BLaER1 treated with 17β-estradiol and CSF1 and Interleukin-3, amounts not matched to agents 10 nM and 100 nM (cell line): ENCODE data around the gene WHRN.

Source experiments
- H3K27ac ChIP-seq, 11 experiments: shearing (Covaris generic); formaldehyde crosslinking; 2 replicates each; pipeline ENCODE4 v1.8.1; 2022
- H3K27me3 ChIP-seq, 11 experiments: shearing (Covaris generic); formaldehyde crosslinking; 2 replicates each; pipeline ENCODE4 v1.8.1; 2022
- H3K36me3 ChIP-seq, 11 experiments: shearing (Covaris generic); formaldehyde crosslinking; 2 replicates each; pipeline ENCODE4 v1.8.1; 2022
- H3K4me1 ChIP-seq, 10 experiments: shearing (Covaris generic); formaldehyde crosslinking; 2 replicates each; pipeline ENCODE4 v1.8.1; 2022
- H3K4me2 ChIP-seq, 11 experiments: shearing (Covaris generic); formaldehyde crosslinking; 2 replicates each; pipeline ENCODE4 v1.8.1; 2022
- H3K4me3 ChIP-seq, 10 experiments: shearing (Covaris generic); formaldehyde crosslinking; 2 replicates each; pipeline ENCODE4 v1.8.1; 2022
- H3K9ac ChIP-seq, 11 experiments: shearing (Covaris generic); formaldehyde crosslinking; 2 replicates each; pipeline ENCODE4 v1.8.1; 2022
- H3K9me3 ChIP-seq, 11 experiments: shearing (Covaris generic); formaldehyde crosslinking; replicated peaks in 1 of 11; 2 replicates each; pipeline ENCODE4 v1.8.1; 2022
- H4K20me1 ChIP-seq, 11 experiments: shearing (Covaris generic); formaldehyde crosslinking; 2 replicates each; pipeline ENCODE4 v1.8.1; 2022
- Cebpa-rat ChIP-seq, 11 experiments: shearing (Covaris generic); IDR thresholded peaks; 2 replicates each; pipeline ENCODE4 v1.8.1; 2022

The WHRN gene

GRCh38 chr9:114518120-114518519 lies 12.8 kb upstream of the WHRN start:
- Histone ChIP-seq H3K27ac (peak overlapping the region in 1 of 11 experiments; percentile 8; a peak in 2 of 22 replicates), H3K9me3 (no peaks in the 10 kb centered on the region), H3K4me3 (no peak overlapping the region), H3K27me3 (no peaks in the 10 kb centered on the region), H3K4me2 (peak overlapping the region in 2 of 11 experiments; percentile 14 to 18; a peak in 2 of 22 replicates), H3K4me1 (peaks cover 15 to 25% (median 20%) of the 10 kb centered on the region in 10 experiments), H3K36me3 (no peaks in the 10 kb centered on the region), H3K9ac (no peak overlapping the region), H4K20me1 (no peaks in the 10 kb centered on the region)
- TF ChIP-seq Cebpa-rat (IDR thresholded peaks at IDR 0.05), result no peak

DNA sequence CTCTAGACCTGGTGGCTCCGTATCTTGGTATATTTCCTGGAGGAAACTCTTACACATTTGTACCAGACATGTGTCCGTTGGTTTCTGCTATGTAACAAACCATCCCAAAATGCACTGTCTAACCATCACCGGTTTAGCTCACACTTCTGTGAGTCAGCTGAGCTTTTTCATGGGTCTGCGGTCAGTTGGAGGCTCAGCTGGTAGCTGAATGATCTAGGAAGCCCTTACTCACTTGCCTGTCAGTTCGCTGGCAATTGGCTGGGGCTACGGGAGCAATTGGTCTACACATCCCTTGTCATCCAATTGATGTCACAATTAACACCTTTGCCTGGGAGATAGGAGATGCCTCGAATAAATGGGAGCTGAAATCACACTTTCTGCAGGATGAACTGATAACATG lies 11.6 kb upstream of the WHRN start:
- Histone ChIP-seq H3K9ac (no peak overlapping the region), H3K27me3 (no peaks in the 10 kb centered on the region), H3K4me3 (no peak overlapping the region), H3K4me1 (peaks cover 22 to 29% (median 27%) of the 10 kb centered on the region in 10 experiments), H4K20me1 (no peaks in the 10 kb centered on the region), H3K27ac (no peak overlapping the region), H3K9me3 (no peaks in the 10 kb centered on the region), H3K36me3 (no peaks in the 10 kb centered on the region), H3K4me2 (no peak overlapping the region)
- no peak for TF ChIP-seq Cebpa-rat (IDR thresholded peaks at IDR 0.05)

GRCh38 chr9:114515528-114515927 lies 10.3 kb upstream of the WHRN start:
- H3K36me3 ChIP-seq, result no peaks in the 10 kb centered on the region
- H4K20me1 ChIP-seq, result no peaks in the 10 kb centered on the region
- H3K9me3 ChIP-seq, result no peaks in the 10 kb centered on the region
- H3K27me3 ChIP-seq, result no peaks in the 10 kb centered on the region
- H3K4me1 ChIP-seq, result peaks cover 22 to 29% (median 27%) of the 10 kb centered on the region in 10 experiments
- H3K4me3 ChIP-seq, result no peak overlapping the region
- H3K4me2 ChIP-seq, result no peak overlapping the region
- no peak overlapping the region for H3K27ac ChIP-seq
- H3K9ac ChIP-seq, result no peak overlapping the region
- TF ChIP-seq Cebpa-rat (IDR thresholded peaks at IDR 0.05), result no peak

DNA sequence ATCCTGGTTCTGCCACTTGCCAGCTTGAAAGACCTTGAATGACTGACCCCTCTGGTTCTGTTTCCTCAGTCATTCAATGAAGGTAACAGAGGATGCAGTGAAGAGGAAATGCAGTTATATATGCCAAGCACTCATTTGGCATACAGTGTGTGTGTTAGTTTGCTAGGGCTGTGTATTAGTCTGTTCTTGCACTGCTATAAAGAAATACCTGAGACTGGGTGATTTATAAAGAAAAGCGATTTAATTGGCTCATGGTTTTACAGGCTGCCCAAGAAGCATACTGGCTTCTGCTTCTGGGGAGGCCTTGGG lies 8.6 kb upstream of the WHRN start:
- H3K4me1 ChIP-seq, result peaks cover 22 to 29% (median 27%) of the 10 kb centered on the region in 10 experiments
- no peak overlapping the region for H3K4me3 ChIP-seq
- H3K36me3 ChIP-seq, result no peaks in the 10 kb centered on the region
- no peak for TF ChIP-seq Cebpa-rat (IDR thresholded peaks at IDR 0.05)
- no peaks in the 10 kb centered on the region for H3K9me3 ChIP-seq
- no peaks in the 10 kb centered on the region for H4K20me1 ChIP-seq
- no peaks in the 10 kb centered on the region for H3K27me3 ChIP-seq
- 0 out of 22 replicates have a peak overlapping the region, but pooled peaks of 6 of the 11 experiments have one; percentile 1 to 18 (median 12) for H3K27ac ChIP-seq
- peak overlapping the region; percentile 48 to 81 (median 77) for H3K4me2 ChIP-seq
- H3K9ac ChIP-seq, result peak overlapping the region in 3 of 11 experiments; percentile 0 to 7 (median 1); a peak in 3 of 22 replicates

DNA sequence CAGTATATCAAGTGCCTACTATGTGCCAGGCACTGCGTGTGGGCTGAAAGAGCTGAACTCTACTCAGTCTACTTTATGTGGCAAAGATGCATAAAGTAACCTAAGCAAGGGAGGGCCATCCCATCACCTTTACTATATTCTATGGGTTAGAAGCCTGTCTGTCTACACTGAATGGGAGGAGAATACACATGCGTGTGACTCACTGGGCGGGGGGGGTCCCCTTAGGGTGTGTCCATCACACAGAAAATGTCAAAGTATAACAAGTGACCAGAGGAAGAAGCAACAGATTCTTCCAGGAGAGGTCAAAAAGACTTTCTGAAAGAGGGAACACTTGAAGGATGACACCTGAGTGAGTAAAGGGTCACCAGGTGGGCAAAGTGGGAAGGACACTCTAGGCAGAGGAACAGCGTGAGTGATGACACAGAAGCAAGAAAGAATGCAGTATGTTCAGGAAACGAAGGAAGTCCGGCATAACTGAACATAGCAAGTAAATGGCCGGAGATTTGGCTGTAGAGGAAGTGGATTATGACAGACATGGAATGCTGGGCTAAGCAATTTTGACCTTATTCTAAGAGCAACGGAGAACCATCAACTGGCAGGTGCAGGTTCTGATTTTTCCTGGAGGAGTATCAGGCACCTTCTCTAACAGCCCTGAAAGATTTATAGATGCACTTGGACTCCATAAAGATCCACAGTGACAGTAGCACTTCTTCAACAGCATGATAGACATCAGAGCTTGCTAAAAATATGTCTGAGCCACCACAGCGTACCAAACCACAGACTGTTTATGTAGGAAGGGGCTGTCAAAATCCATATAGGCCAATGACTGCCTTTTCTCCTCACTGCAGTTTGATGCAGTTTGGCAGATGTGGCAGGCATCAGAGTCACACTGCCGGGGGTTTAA lies 8.0 kb upstream of the WHRN start:
- no peak for TF ChIP-seq Cebpa-rat (IDR thresholded peaks at IDR 0.05)
- H3K9me3 ChIP-seq, result no peaks in the 10 kb centered on the region
- H3K4me2 ChIP-seq, result peak overlapping the region; percentile 48 to 81 (median 77)
- no peaks in the 10 kb centered on the region for H3K27me3 ChIP-seq
- H3K36me3 ChIP-seq, result no peaks in the 10 kb centered on the region
- peaks cover 22 to 28% (median 24%) of the 10 kb centered on the region in 10 experiments for H3K4me1 ChIP-seq
- peak overlapping the region in 3 of 11 experiments; percentile 0 to 7 (median 1); a peak in 3 of 22 replicates for H3K9ac ChIP-seq
- H3K4me3 ChIP-seq, result no peak overlapping the region
- no peaks in the 10 kb centered on the region for H4K20me1 ChIP-seq
- H3K27ac ChIP-seq, result peak overlapping the region in 6 of 11 experiments; percentile 3 to 18 (median 9); a peak in 5 of 22 replicates

GRCh38 chr9:114511978-114512874 lies 7.0 kb upstream of the WHRN start:
- H3K27ac ChIP-seq, result no peak overlapping the region
- no peaks in the 10 kb centered on the region for H3K36me3 ChIP-seq
- no peak overlapping the region for H3K9ac ChIP-seq
- TF ChIP-seq Cebpa-rat (IDR thresholded peaks at IDR 0.05), result no peak
- no peaks in the 10 kb centered on the region for H3K9me3 ChIP-seq
- H3K27me3 ChIP-seq, result no peaks in the 10 kb centered on the region
- H3K4me2 ChIP-seq, result peak overlapping the region in 8 of 11 experiments; percentile 48 to 81 (median 77); a peak in 11 of 22 replicates
- H4K20me1 ChIP-seq, result no peaks in the 10 kb centered on the region
- no peak overlapping the region for H3K4me3 ChIP-seq
- H3K4me1 ChIP-seq, result peaks cover 19 to 34% (median 24%) of the 10 kb centered on the region in 10 experiments

GRCh38 chr9:114507726-114508125 lies 2.5 kb upstream of the WHRN start:
- Histone ChIP-seq H3K27ac (no peak overlapping the region), H3K36me3 (no peaks in the 10 kb centered on the region), H3K4me3 (no peak overlapping the region), H4K20me1 (peaks cover 0 to 15% (median 0%) of the 10 kb centered on the region in 11 experiments; a peak in 2 of 22 replicates), H3K4me1 (peaks cover 6 to 36% (median 12%) of the 10 kb centered on the region in 10 experiments; a peak in 19 of 20 replicates), H3K27me3 (peaks cover 24 to 41% (median 36%) of the 10 kb centered on the region in 11 experiments), H3K4me2 (peak overlapping the region in 1 of 11 experiments; percentile 27; a peak in 1 of 22 replicates), H3K9ac (no peak overlapping the region), H3K9me3 (no peaks in the 10 kb centered on the region)
- TF ChIP-seq Cebpa-rat (IDR thresholded peaks at IDR 0.05), result no peak

DNA sequence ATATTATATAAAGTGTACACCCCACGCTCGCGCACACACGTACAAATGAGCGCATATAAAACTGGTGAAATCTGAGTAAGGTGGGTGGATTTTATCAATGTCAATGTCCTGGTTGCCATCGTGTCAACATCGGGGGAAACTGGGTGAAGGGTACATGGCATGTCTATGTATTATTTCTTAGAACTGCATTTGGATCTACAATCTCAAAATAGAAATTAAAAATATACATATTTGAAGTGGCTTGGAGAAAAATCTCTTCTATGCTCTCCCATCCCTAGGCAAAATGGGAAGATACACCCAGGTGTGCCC lies 763 bp upstream of the WHRN start:
- H3K9ac ChIP-seq, result peak overlapping the region in 10 of 11 experiments; percentile 43 to 80 (median 72); a peak in 17 of 22 replicates
- TF ChIP-seq Cebpa-rat (IDR thresholded peaks at IDR 0.05), result no peak
- H3K36me3 ChIP-seq, result no peaks in the 10 kb centered on the region
- H3K4me1 ChIP-seq, result peaks cover 6 to 32% (median 10%) of the 10 kb centered on the region in 10 experiments; a peak in 19 of 20 replicates
- peak overlapping the region in 4 of 11 experiments; percentile 31 to 83 (median 58); a peak in 6 of 22 replicates for H3K27ac ChIP-seq
- no peaks in the 10 kb centered on the region for H3K9me3 ChIP-seq
- H3K27me3 ChIP-seq, result peaks cover 24 to 50% (median 39%) of the 10 kb centered on the region in 11 experiments
- H3K4me2 ChIP-seq, result peak overlapping the region; percentile 91 to 99 (median 97)
- peak overlapping the region; percentile 60 to 77 (median 68) for H3K4me3 ChIP-seq
- H4K20me1 ChIP-seq, result peaks cover 0 to 15% (median 0%) of the 10 kb centered on the region in 11 experiments; a peak in 2 of 22 replicates
